Endothelial cell of umbilical vein (primary cell): ENCODE measurements around the gene EBPL. TPM values are rescaled to one million over a fixed set of nuclear protein-coding genes. Genes with fewer than 3 reads are reported as not detected.
A peak's percentile ranks its signal among the peaks of the same experiment; 100 is the strongest.
"Not testable (repeated sequence)": the region's sequence is repeated elsewhere in the genome, so short reads cannot be mapped to it uniquely, and the experiment has no call there.

Experiments
- BruUV-seq: library from RNA; stranded (reverse); fragments of 400-500 nt; replicated peaks from 2 replicates; lab custom pipeline; 2021; lab: Mats Ljungman, UMichigan
- CTCF ChIA-PET: fragments of 300-600, 350-600 bp; sonication (Branson Sonifier 250); formaldehyde crosslinking; loops from one replicate; lab custom pipeline; 2021; ENCODE audit warnings: antibody characterized with exemption, inconsistent platforms; lab: Charles Lee
- POLR2A ChIA-PET: fragments of 300-600, 350-600 bp; sonication (Branson Sonifier 250); formaldehyde crosslinking; loops from one replicate; lab custom pipeline; 2021; ENCODE audit warnings: antibody characterized with exemption, inconsistent platforms; lab: Charles Lee
- DNase-seq: peaks from one replicate; pipeline ENCODE4 v3.0.0-alpha.2; 2011; ENCODE audit warnings: low read depth, low spot score
- FAIRE-seq: peaks from 2 replicates; lab custom pipeline; 2011; peaks lifted over from hg19 to GRCh38; lab: Jason Lieb, UNC
- H2AFZ ChIP-seq: 2 replicates; pipeline ENCODE4 v1.6.0; 2012; ENCODE audit warnings: low read depth, low read length, control low read depth, inconsistent platforms
- H3K27ac ChIP-seq: 2 replicates; pipeline ENCODE4 v1.5.1; 2011; ENCODE audit warnings: low read depth, mild to moderate bottlenecking, control low read depth, low read length, moderate library complexity; ENCODE audit not compliant: insufficient read depth
- H3K27me3 ChIP-seq, 2 experiments: 2 replicates each; pipeline versions ENCODE4 v1.6.0 to v1.6.1; 2011; ENCODE audit warnings: low read length in 2 of 2, mixed read lengths in 1 of 2; ENCODE audit not compliant: control insufficient read depth in 2 of 2, insufficient read depth in 2 of 2
- H3K36me3 ChIP-seq, 2 experiments: 2 replicates in 1 of 2; 3 replicates in 1 of 2; pipeline ENCODE4 v1.5.1; 2011; ENCODE audit warnings: low read length in 2 of 2, mild to moderate bottlenecking in 1 of 2, moderate library complexity in 1 of 2; ENCODE audit not compliant: control insufficient read depth in 2 of 2, insufficient read depth in 2 of 2; ENCODE audit errors: extremely low read depth in 1 of 2
- H3K4me1 ChIP-seq: 3 replicates; pipeline ENCODE4 v1.5.1; 2011; ENCODE audit warnings: mild to moderate bottlenecking, low read length; ENCODE audit not compliant: control insufficient read depth, insufficient read depth; ENCODE audit errors: extremely low read depth
- H3K4me2 ChIP-seq: 2 replicates; pipeline ENCODE4 v1.6.1; 2011; ENCODE audit warnings: low read length, control low read depth, mixed read lengths; ENCODE audit not compliant: insufficient read depth
- H3K4me3 ChIP-seq, 3 experiments: fragments of 200-600 bp in 1 of 3; sonication (generic), shearing (Covaris generic) in 1 of 3; replicated peaks in 1 of 3; 2 replicates each; pipeline ENCODE4 v1.5.1; 2011 to 2016; ENCODE audit warnings: control low read depth in 3 of 3, low read length in 3 of 3, mild to moderate bottlenecking in 2 of 3, inconsistent platforms in 1 of 3, low read depth in 1 of 3, moderate library complexity in 1 of 3; ENCODE audit not compliant: insufficient read depth in 1 of 3
- H3K79me2 ChIP-seq: 2 replicates; pipeline ENCODE4 v1.6.0; 2012; ENCODE audit warnings: low read length, inconsistent platforms; ENCODE audit not compliant: control insufficient read depth, insufficient read depth
- H3K9ac ChIP-seq: replicated peaks from 2 replicates; pipeline ENCODE3; 2011; ENCODE audit warnings: low read length, control low read depth; ENCODE audit not compliant: insufficient read depth; ENCODE audit errors: extremely low read depth
- H3K9me1 ChIP-seq: replicated peaks from 3 replicates; pipeline ENCODE4 v1.6.0; 2011; ENCODE audit warnings: mild to moderate bottlenecking, low read length; ENCODE audit not compliant: control insufficient read depth, insufficient read depth; ENCODE audit errors: extremely low read depth
- H3K9me3 ChIP-seq: replicated peaks from 2 replicates; pipeline ENCODE4 v1.5.1; 2012; ENCODE audit warnings: low read length, inconsistent platforms; ENCODE audit not compliant: control insufficient read depth, insufficient read depth
- H4K20me1 ChIP-seq: replicated peaks from 2 replicates; pipeline ENCODE3; 2011; ENCODE audit warnings: mild to moderate bottlenecking, low read length; ENCODE audit not compliant: control insufficient read depth, insufficient read depth; ENCODE audit errors: extremely low read depth
- CTCF ChIP-seq, 2 donors: IDR thresholded peaks; 1 replicate in 1 of 2; 2 replicates in 1 of 2; pipeline ENCODE4 v1.5.1; 2011; ENCODE audit warnings: low read length in 2 of 2, mild to moderate bottlenecking in 2 of 2, moderate library complexity in 2 of 2, control low read depth in 1 of 2, inconsistent platforms in 1 of 2, low read depth in 1 of 2; ENCODE audit not compliant: insufficient read depth in 1 of 2; ENCODE audit errors: extremely low read depth in 1 of 2
- EZH2 ChIP-seq: IDR thresholded peaks from 2 replicates; pipeline ENCODE4 v1.6.1; 2012; ENCODE audit warnings: borderline replicate concordance, low read depth, mild to moderate bottlenecking, moderate library complexity, low read length, inconsistent platforms; ENCODE audit not compliant: severe bottlenecking
- FOS ChIP-seq: IDR thresholded peaks from 2 replicates; pipeline ENCODE4 v1.6.1; 2011; ENCODE audit warnings: mild to moderate bottlenecking, low read length, moderate library complexity, borderline replicate concordance; ENCODE audit not compliant: insufficient read depth
- GATA2 ChIP-seq: IDR thresholded peaks from 2 replicates; pipeline ENCODE4 v1.7.0; 2011; ENCODE audit warnings: low read depth, mild to moderate bottlenecking, moderate library complexity, mixed read lengths, low read length; ENCODE audit not compliant: insufficient read length, insufficient read depth
- JUN ChIP-seq: IDR thresholded peaks from 2 replicates; pipeline ENCODE4 v1.6.1; 2011; ENCODE audit warnings: borderline replicate concordance, low read depth; ENCODE audit not compliant: insufficient read length, insufficient read depth
- MYC ChIP-seq: IDR thresholded peaks from one replicate; pipeline ENCODE4 v1.6.1; 2011; ENCODE audit warnings: mild to moderate bottlenecking, low read depth, low read length
- POLR2A ChIP-seq: IDR thresholded peaks from 2 replicates; pipeline ENCODE4 v1.6.1; 2012; ENCODE audit warnings: low read depth, mild to moderate bottlenecking, control low read depth, low read length
- POLR2AphosphoS5 ChIP-seq: IDR thresholded peaks from 2 replicates; pipeline ENCODE4 v1.6.1; 2012; ENCODE audit warnings: low read depth, mild to moderate bottlenecking, control low read depth, low read length, moderate library complexity; ENCODE audit not compliant: insufficient read depth
- dilution Hi-C: fragments of 300-500 bp; cut with MboI; formaldehyde crosslinking; loops from one replicate; pipeline ENCODE4 v1.15.0; 2019; ENCODE audit warnings: low sequenced_read_pairs; ENCODE audit not compliant: extremely low pct_ligation_motif_present
- intact Hi-C: fragments of 100-400 bp; cut with micrococcal nuclease; formaldehyde crosslinking; loops from one replicate; pipeline ENCODE4 v1.10.0; 2022
- polyA plus RNA-seq, 4 experiments: library from polyadenylated mRNA; depleted of rRNA in 3 of 4; stranded (reverse) in 3 of 4; unstranded in 1 of 4; fragments of >200 nt; gene quantifications; 2 replicates each; pipeline versions ENCODE4 v1.2.1 to v1.2.3, GENCODE V29; 2011 to 2012; ENCODE audit warnings: missing spikeins in 1 of 4
- total RNA-seq: library from RNA; stranded (reverse); gene quantifications from 2 replicates; pipeline ENCODE4 v1.2.3, GENCODE V29; 2021
- TF ChIP-seq, protein P1 (sequence below): IDR thresholded peaks from 2 replicates; pipeline ENCODE4 v1.6.1; 2011; ENCODE audit not compliant: insufficient read depth, insufficient read length

The EBPL gene
- total and polyA plus RNA-seq, 2 donors (not counting 3 experiments of a cell fraction or from before 2014, with no cell fraction given) = 75.5 to 159 TPM

DNA sequence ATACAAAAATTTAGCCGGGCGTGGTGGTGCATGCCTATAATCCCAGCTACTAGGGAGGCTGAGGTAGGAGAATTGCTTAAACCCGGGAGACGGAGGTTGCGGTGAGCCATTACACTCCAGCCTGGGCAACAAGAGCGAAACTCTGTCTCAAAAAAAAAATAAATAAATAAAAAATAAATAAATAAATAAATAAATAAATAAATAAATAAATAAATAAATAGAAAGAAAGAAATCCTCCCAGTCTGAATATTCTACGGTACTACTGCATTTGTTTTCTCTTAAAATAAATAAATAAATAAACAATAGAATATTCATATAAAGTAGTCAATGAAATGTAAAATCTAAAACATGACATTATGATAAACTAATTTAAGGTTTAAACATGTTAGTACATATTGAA is 13.0 kb upstream of the EBPL start:
- H3K9me3 ChIP-seq, dilution Hi-C loops, H3K27me3 ChIP-seq, CTCF ChIA-PET, intact Hi-C loops, H3K79me2 ChIP-seq, H3K4me2 ChIP-seq, H3K36me3 ChIP-seq, H3K9me1 ChIP-seq, H2AFZ ChIP-seq, H3K4me3 ChIP-seq, H3K4me1 ChIP-seq, BruUV-seq, FAIRE-seq, DNase-seq, POLR2A ChIA-PET, H3K27ac ChIP-seq, H4K20me1 ChIP-seq, H3K9ac ChIP-seq: not testable (repeated sequence)

GRCh38 chr13:49701491-49701890 is 10.2 kb upstream of the EBPL start:
- Histone ChIP-seq H3K9ac (no peak overlapping the region), H3K27me3 (no peaks in the 10 kb centered on the region), H2AFZ (no peak overlapping the region), H3K4me1 (peaks cover 8% of the 10 kb centered on the region), H3K79me2 (no peaks in the 10 kb centered on the region), H3K36me3 (peaks cover 5 to 6% of the 10 kb centered on the region in 2 experiments), H3K9me1 (no peaks in the 10 kb centered on the region), H3K27ac (no peak overlapping the region), H4K20me1 (no peaks in the 10 kb centered on the region), H3K9me3 (no peaks in the 10 kb centered on the region), H3K4me2 (no peak overlapping the region), H3K4me3 (no peak overlapping the region)
- ChIA-PET POLR2A (no interaction called here), CTCF (no interaction called here)
- TF ChIP-seq CTCF (IDR thresholded peaks at IDR 0.05; ENCODE audit: extremely low read depth in 1 of 2, insufficient read depth in 1 of 2, low read depth in 1 of 2, low read length in 2 of 2) = no peak
- TF ChIP-seq MYC = no peak
- TF ChIP-seq, protein P1, sequence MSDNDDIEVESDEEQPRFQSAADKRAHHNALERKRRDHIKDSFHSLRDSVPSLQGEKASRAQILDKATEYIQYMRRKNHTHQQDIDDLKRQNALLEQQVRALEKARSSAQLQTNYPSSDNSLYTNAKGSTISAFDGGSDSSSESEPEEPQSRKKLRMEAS = no peak
- no peak for TF ChIP-seq EZH2
- TF ChIP-seq FOS = no peak
- TF ChIP-seq JUN = no peak
- no peak for TF ChIP-seq POLR2A
- no peak for TF ChIP-seq POLR2AphosphoS5
- TF ChIP-seq GATA2 = no peak
- BruUV-seq = TSS peak; percentile 25
- dilution Hi-C loops (no loop called here), intact Hi-C loops (no loop called here)
- DNase-seq (no peak), FAIRE-seq (no peak)
